ENCODE data around the gene LCNL1. TPM values are rescaled to one million over a fixed set of nuclear protein-coding genes. Genes with fewer than 3 reads are reported as not detected.

The LCNL1 gene
- polyA plus RNA-seq, 1 donor: 0.09 TPM

- Histone ChIP-seq H3K36me3 (ENCODE audit: control insufficient read depth, insufficient read depth, low read length) (peaks cover 10% of the 10 kb centered on the region), H3K27me3 (ENCODE audit: control insufficient read depth, insufficient read depth, low read length) (no peaks in the 10 kb centered on the region), H3K4me1 (ENCODE audit: control insufficient read depth, insufficient read depth, low read length) (peaks cover 21% of the 10 kb centered on the region), H3K27ac (ENCODE audit: low read length) (no peak overlapping the region), H3K9me3 (ENCODE audit: control insufficient read depth, low read depth, low read length) (peaks cover 35% of the 10 kb centered on the region), H3K4me3 (ENCODE audit: low read length) (no peak overlapping the region)
- WGBS (ENCODE audit: insufficient coverage, low lambda C conversion rate): no CpG with 5 or more reads among the region's 32 CpGs
- no peak for DNase-seq
These were observed 38.2 kb downstream of the LCNL1 start for GRCh38 chr9:137020771-137021567.

GRCh38 chr9:137021568-137021978 is 38.8 kb downstream of the LCNL1 start:
- no CpG with 5 or more reads among the region's 6 CpGs for WGBS (ENCODE audit: insufficient coverage, low lambda C conversion rate)
- Histone ChIP-seq H3K27ac (ENCODE audit: low read length) (no peak overlapping the region), H3K4me3 (ENCODE audit: low read length) (no peak overlapping the region), H3K36me3 (ENCODE audit: control insufficient read depth, insufficient read depth, low read length) (peaks cover 10% of the 10 kb centered on the region), H3K4me1 (ENCODE audit: control insufficient read depth, insufficient read depth, low read length) (peaks cover 21% of the 10 kb centered on the region), H3K27me3 (ENCODE audit: control insufficient read depth, insufficient read depth, low read length) (no peaks in the 10 kb centered on the region), H3K9me3 (ENCODE audit: control insufficient read depth, low read depth, low read length) (peaks cover 35% of the 10 kb centered on the region)
- DNase-seq: peak in 1 of 2 donors; percentile 53

GRCh38 chr9:137021979-137022661 is 39.3 kb downstream of the LCNL1 start:
- Histone ChIP-seq H3K27ac (ENCODE audit: low read length) (no peak overlapping the region), H3K36me3 (ENCODE audit: control insufficient read depth, insufficient read depth, low read length) (peaks cover 6% of the 10 kb centered on the region)

GRCh38 chr9:137022662-137023008 is 39.8 kb downstream of the LCNL1 start:
- Histone ChIP-seq H3K27me3 (ENCODE audit: control insufficient read depth, insufficient read depth, low read length) (no peaks in the 10 kb centered on the region), H3K4me1 (ENCODE audit: control insufficient read depth, insufficient read depth, low read length) (peaks cover 28% of the 10 kb centered on the region), H3K4me3 (ENCODE audit: low read length) (no peak overlapping the region), H3K36me3 (ENCODE audit: control insufficient read depth, insufficient read depth, low read length) (peaks cover under 1% of the 10 kb centered on the region), H3K27ac (ENCODE audit: low read length) (no peak overlapping the region), H3K9me3 (ENCODE audit: control insufficient read depth, low read depth, low read length) (peaks cover 27% of the 10 kb centered on the region)
- DNase-seq: no peak
- no CpG with 5 or more reads among the region's 23 CpGs for WGBS (ENCODE audit: insufficient coverage, low lambda C conversion rate)

More at GRCh38 chr9:137021979-137022661, 39.3 kb downstream of the LCNL1 start:
- H3K9me3 ChIP-seq (ENCODE audit: control insufficient read depth, low read depth, low read length): peaks cover 32% of the 10 kb centered on the region
- no CpG with 5 or more reads among the region's 30 CpGs for WGBS (ENCODE audit: insufficient coverage, low lambda C conversion rate)
- no peak overlapping the region for H3K4me3 ChIP-seq (ENCODE audit: low read length)
- H3K27me3 ChIP-seq (ENCODE audit: control insufficient read depth, insufficient read depth, low read length): no peaks in the 10 kb centered on the region
- peaks cover 24% of the 10 kb centered on the region for H3K4me1 ChIP-seq (ENCODE audit: control insufficient read depth, insufficient read depth, low read length)
- DNase-seq: peak; percentile 93 to 96

GRCh38 chr9:137023157-137023556 is 40.4 kb downstream of the LCNL1 start:
- no peak for DNase-seq
- H3K4me3 ChIP-seq (ENCODE audit: low read length): no peak overlapping the region
- H3K4me1 ChIP-seq (ENCODE audit: control insufficient read depth, insufficient read depth, low read length): peaks cover 28% of the 10 kb centered on the region
- no peaks in the 10 kb centered on the region for H3K36me3 ChIP-seq (ENCODE audit: control insufficient read depth, insufficient read depth, low read length)
- no peaks in the 10 kb centered on the region for H3K27me3 ChIP-seq (ENCODE audit: control insufficient read depth, insufficient read depth, low read length)
- WGBS (ENCODE audit: insufficient coverage, low lambda C conversion rate): no CpG with 5 or more reads among the region's 7 CpGs
- H3K27ac ChIP-seq (ENCODE audit: low read length): no peak overlapping the region
- H3K9me3 ChIP-seq (ENCODE audit: control insufficient read depth, low read depth, low read length): peaks cover 22% of the 10 kb centered on the region

GRCh38 chr9:137023583-137023991 is 40.8 kb downstream of the LCNL1 start:
- Histone ChIP-seq H3K36me3 (ENCODE audit: control insufficient read depth, insufficient read depth, low read length) (no peaks in the 10 kb centered on the region), H3K9me3 (ENCODE audit: control insufficient read depth, low read depth, low read length) (peaks cover 22% of the 10 kb centered on the region), H3K4me3 (ENCODE audit: low read length) (no peak overlapping the region), H3K4me1 (ENCODE audit: control insufficient read depth, insufficient read depth, low read length) (peaks cover 31% of the 10 kb centered on the region), H3K27me3 (ENCODE audit: control insufficient read depth, insufficient read depth, low read length) (no peaks in the 10 kb centered on the region), H3K27ac (ENCODE audit: low read length) (no peak overlapping the region)
- no CpG with 5 or more reads among the region's 15 CpGs for WGBS (ENCODE audit: insufficient coverage, low lambda C conversion rate)
- no peak for DNase-seq

- Histone ChIP-seq H3K4me1 (ENCODE audit: control insufficient read depth, insufficient read depth, low read length) (peaks cover 38% of the 10 kb centered on the region), H3K9me3 (ENCODE audit: control insufficient read depth, low read depth, low read length) (peaks cover 16% of the 10 kb centered on the region), H3K27me3 (ENCODE audit: control insufficient read depth, insufficient read depth, low read length) (no peaks in the 10 kb centered on the region), H3K36me3 (ENCODE audit: control insufficient read depth, insufficient read depth, low read length) (no peaks in the 10 kb centered on the region), H3K27ac (ENCODE audit: low read length) (no peak overlapping the region), H3K4me3 (ENCODE audit: low read length) (no peak overlapping the region)
- no CpG with 5 or more reads among the region's 21 CpGs for WGBS (ENCODE audit: insufficient coverage, low lambda C conversion rate)
- DNase-seq: no peak
These were observed 42.7 kb downstream of the LCNL1 start for GRCh38 chr9:137025517-137025966.

GRCh38 chr9:137026384-137026783 is 43.6 kb downstream of the LCNL1 start:
- WGBS (ENCODE audit: insufficient coverage, low lambda C conversion rate): no CpG with 5 or more reads among the region's 2 CpGs
- H3K4me3 ChIP-seq (ENCODE audit: low read length): no peak overlapping the region

GRCh38 chr9:137026828-137027227 is 44.0 kb downstream of the LCNL1 start:
- H3K9me3 ChIP-seq (ENCODE audit: control insufficient read depth, low read depth, low read length): peaks cover 6% of the 10 kb centered on the region
- no peak for DNase-seq
- no peak overlapping the region for H3K27ac ChIP-seq (ENCODE audit: low read length)
- H3K36me3 ChIP-seq (ENCODE audit: control insufficient read depth, insufficient read depth, low read length): no peaks in the 10 kb centered on the region
- H3K4me1 ChIP-seq (ENCODE audit: control insufficient read depth, insufficient read depth, low read length): peaks cover 41% of the 10 kb centered on the region
- H3K4me3 ChIP-seq (ENCODE audit: low read length): no peak overlapping the region
- WGBS (ENCODE audit: insufficient coverage, low lambda C conversion rate): no CpG with 5 or more reads among the region's 4 CpGs
- no peaks in the 10 kb centered on the region for H3K27me3 ChIP-seq (ENCODE audit: control insufficient read depth, insufficient read depth, low read length)

More at GRCh38 chr9:137026384-137026783, 43.6 kb downstream of the LCNL1 start:
- Histone ChIP-seq H3K27ac (ENCODE audit: low read length) (no peak overlapping the region), H3K36me3 (ENCODE audit: control insufficient read depth, insufficient read depth, low read length) (no peaks in the 10 kb centered on the region), H3K27me3 (ENCODE audit: control insufficient read depth, insufficient read depth, low read length) (no peaks in the 10 kb centered on the region), H3K9me3 (ENCODE audit: control insufficient read depth, low read depth, low read length) (peaks cover 8% of the 10 kb centered on the region), H3K4me1 (ENCODE audit: control insufficient read depth, insufficient read depth, low read length) (peaks cover 41% of the 10 kb centered on the region)
- no peak for DNase-seq

- Histone ChIP-seq H3K36me3 (ENCODE audit: control insufficient read depth, insufficient read depth, low read length) (no peaks in the 10 kb centered on the region), H3K4me1 (ENCODE audit: control insufficient read depth, insufficient read depth, low read length) (peaks cover 42% of the 10 kb centered on the region), H3K4me3 (ENCODE audit: low read length) (peak within 1 kb of the TSS; percentile 53), H3K9me3 (ENCODE audit: control insufficient read depth, low read depth, low read length) (peaks cover under 1% of the 10 kb centered on the region), H3K27me3 (ENCODE audit: control insufficient read depth, insufficient read depth, low read length) (no peaks in the 10 kb centered on the region), H3K27ac (ENCODE audit: low read length) (no peak within 1 kb of the TSS)
- peak in 1 of 2 donors; percentile 33 for DNase-seq
- no CpG with 5 or more reads among the region's 95 CpGs for WGBS (ENCODE audit: insufficient coverage, low lambda C conversion rate)
These were observed 44.8 kb downstream of the LCNL1 start, which contains the start of gene ABCA2 for GRCh38 chr9:137027369-137028262. TSS of gene ABCA2 (minus strand) at chr9:137028237. CDS start at chr9:137028140, 97 bp downstream.
